HFF-Myc (cell line): Measurements from ENCODE around the gene HSPA13.

ENCODE experiments used
- DNase-seq: peaks from one replicate; pipeline ENCODE4 v3.0.0-alpha.2; 2011; ENCODE audit warnings: low read depth; ENCODE audit errors: extremely low read depth
- H3K4me3 ChIP-seq: replicated peaks from 2 replicates; pipeline ENCODE4 v1.5.1; 2011; ENCODE audit warnings: low read depth, mild to moderate bottlenecking, control low read depth, low read length
- TF ChIP-seq, protein P1 (sequence below): IDR thresholded peaks from 2 replicates; pipeline ENCODE4 v1.5.1; 2012; ENCODE audit warnings: mild to moderate bottlenecking, low read depth, low read length, control low read depth; ENCODE audit errors: missing control alignments

The HSPA13 gene, protein sequence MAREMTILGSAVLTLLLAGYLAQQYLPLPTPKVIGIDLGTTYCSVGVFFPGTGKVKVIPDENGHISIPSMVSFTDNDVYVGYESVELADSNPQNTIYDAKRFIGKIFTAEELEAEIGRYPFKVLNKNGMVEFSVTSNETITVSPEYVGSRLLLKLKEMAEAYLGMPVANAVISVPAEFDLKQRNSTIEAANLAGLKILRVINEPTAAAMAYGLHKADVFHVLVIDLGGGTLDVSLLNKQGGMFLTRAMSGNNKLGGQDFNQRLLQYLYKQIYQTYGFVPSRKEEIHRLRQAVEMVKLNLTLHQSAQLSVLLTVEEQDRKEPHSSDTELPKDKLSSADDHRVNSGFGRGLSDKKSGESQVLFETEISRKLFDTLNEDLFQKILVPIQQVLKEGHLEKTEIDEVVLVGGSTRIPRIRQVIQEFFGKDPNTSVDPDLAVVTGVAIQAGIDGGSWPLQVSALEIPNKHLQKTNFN

DNA sequence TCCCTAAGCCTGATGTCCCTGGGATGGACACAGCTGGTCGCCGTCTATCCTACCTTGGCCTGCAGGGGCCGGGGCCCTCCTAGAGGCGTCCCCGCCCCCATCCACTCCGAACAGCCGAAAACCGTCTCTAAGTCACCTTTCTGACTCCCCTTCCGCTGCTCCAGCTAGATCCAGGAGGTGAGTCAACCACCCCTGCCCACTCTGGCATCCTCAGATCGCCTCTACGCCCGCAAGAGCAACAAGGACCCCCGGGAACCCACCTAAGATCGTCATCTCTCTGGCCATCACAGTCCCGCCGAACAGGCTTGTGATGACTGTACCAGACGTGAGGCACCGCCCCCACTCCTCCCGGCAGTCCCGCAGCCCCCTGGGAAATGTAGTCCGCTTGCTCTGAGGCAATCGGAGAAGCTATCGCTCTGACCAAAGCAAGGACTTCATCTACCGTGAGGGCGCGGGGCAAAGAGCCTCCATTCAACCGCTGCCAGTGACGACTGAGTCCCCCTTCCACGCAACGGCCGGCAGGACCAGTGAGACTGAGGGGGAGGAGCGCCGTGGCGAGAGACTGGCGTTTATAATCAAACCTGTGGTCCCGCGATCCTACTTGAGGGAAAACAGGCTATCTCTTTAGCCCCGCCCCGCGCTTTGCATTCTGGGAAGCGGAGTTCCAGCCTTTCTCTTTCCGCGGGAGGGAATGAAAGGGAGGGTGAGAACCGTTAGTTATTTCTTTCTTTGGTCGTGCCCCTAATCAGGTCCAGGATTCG is at the start of gene HSPA13:
Gene HSPA13, minus strand, starts transcription at position 312 of the 761 bp plus-strand sequence. Its CDS starts 27 bp downstream, at position 285.
- H3K4me3 ChIP-seq = peak within 1 kb of the TSS; percentile 56
- peak; percentile 98 for DNase-seq
- TF ChIP-seq, protein P1, sequence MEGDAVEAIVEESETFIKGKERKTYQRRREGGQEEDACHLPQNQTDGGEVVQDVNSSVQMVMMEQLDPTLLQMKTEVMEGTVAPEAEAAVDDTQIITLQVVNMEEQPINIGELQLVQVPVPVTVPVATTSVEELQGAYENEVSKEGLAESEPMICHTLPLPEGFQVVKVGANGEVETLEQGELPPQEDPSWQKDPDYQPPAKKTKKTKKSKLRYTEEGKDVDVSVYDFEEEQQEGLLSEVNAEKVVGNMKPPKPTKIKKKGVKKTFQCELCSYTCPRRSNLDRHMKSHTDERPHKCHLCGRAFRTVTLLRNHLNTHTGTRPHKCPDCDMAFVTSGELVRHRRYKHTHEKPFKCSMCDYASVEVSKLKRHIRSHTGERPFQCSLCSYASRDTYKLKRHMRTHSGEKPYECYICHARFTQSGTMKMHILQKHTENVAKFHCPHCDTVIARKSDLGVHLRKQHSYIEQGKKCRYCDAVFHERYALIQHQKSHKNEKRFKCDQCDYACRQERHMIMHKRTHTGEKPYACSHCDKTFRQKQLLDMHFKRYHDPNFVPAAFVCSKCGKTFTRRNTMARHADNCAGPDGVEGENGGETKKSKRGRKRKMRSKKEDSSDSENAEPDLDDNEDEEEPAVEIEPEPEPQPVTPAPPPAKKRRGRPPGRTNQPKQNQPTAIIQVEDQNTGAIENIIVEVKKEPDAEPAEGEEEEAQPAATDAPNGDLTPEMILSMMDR = no peak

DNA sequence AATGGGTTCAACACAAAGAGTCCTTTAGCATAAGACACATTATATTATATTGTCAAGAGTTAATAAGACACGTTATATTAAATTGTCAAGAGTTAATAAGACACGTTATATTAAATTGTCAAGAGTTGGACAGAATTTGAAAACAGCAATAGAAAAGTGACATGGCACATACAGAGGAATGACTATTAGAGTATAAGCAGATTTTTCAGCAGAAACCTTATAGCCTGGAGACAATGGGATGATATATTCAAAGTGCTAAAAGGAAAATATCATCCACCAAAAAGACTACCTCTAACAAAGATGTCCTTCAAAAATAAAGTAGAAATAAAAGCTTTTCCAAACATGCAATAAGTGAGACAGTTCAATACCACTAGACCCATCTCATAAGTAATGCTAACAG is 36.0 kb upstream of the HSPA13 start:
- DNase-seq = no peak
- TF ChIP-seq, protein P1 = no peak
- H3K4me3 ChIP-seq = no peak overlapping the region

DNA sequence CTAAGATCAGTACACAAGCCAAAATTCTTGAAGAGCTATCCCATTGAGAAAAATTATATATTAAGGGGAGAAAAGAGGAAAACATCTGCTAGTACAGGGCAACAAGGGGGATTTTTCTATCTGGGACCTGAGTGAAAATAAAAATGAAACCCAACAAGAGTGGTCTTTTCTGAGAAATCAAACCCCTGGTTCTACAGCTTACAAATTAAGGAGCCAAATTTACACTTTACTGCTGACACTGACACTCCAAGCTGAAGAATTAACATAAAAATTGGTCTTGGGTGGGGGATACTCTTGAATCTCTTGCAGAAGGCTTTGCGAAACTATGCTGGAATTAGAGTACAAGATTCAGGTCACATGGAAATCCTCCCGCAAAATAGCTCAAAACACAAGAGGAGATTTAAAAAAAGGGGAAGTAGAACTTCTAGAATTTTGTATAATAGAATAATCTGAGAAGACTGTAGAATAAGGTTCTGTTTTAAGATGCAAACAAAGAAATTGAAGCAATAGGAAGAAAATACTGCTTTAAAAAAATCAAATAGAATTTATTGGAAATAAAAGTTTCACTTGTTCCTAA is 32.1 kb upstream of the HSPA13 start:
- TF ChIP-seq, protein P1 = no peak
- H3K4me3 ChIP-seq = no peak overlapping the region
- no peak for DNase-seq

DNA sequence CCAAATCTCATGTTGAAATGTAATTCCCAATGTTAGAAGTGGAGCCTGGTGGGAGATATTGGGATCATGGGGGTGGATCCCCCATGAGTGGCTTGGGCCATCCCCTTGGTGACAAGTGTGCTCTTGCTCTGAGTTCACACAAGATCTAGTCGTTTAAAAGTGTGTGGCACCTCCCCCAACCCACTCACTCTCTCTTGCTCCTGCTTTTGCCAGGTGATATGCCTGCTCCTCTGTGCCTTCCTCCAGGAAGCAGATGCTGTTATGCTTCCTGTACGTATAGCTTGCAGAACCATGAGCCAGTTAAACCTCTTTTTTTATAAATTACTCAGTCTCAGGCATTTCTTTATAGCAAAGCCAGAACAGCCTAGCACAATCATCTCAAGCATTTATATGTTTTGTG is 23.0 kb upstream of the HSPA13 start:
- TF ChIP-seq, protein P1 = no peak
- no peak overlapping the region for H3K4me3 ChIP-seq
- DNase-seq = no peak

DNA sequence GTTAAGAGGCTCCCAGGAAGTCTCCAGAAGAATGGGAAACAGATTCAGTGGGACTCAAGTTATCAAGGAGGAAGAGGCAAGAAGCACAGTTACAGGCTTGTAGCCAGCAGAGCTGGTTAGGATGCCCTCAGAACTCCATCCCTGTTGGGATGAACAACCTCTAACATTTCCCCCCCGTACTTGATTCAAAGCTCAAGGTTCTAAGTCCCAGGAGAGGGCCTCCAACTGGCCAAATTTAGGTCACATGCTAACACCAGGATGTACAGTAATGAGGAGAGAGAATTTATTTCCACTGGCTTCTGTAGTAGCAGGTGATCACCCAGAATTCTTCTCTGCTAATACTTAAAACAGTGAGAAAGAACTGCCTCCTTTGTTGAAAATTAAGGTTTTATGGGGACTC is 22.3 kb upstream of the HSPA13 start:
- TF ChIP-seq, protein P1 = no peak
- H3K4me3 ChIP-seq = no peak overlapping the region
- DNase-seq = no peak

DNA sequence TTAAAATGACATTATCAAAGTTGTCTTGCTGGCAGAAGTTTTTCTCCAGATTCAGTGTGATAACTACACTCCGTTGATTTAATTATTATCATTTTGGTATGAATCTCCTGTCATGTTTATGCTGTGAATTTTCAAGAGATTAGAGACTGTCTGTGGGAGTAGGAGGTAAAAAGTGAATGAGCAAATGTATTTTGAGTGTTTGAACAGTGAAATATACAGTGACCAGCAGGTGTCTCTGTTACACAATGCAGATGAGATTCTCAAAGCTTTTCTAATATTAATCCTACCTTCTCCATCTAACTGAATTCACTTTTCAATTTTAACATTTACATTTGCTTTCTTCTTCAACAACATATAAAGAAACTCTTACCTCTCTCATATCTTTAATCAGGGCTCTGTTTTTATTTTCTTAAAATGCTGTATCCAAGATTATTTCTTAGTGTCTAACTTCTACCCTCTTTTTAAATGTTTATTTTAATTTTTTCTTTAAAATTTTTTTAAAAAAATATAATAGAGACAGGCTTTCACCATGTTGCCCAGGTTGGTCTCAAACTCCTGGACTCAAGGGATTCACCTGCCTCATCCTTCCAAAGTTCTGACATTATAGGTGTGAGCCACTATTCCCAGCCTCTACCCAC is 20.9 kb upstream of the HSPA13 start:
- TF ChIP-seq, protein P1 = peak; percentile 41
- no peak overlapping the region for H3K4me3 ChIP-seq
- peak; percentile 10 for DNase-seq
